ENCODE results near the gene DSC1.

Gene DSC1

DNA sequence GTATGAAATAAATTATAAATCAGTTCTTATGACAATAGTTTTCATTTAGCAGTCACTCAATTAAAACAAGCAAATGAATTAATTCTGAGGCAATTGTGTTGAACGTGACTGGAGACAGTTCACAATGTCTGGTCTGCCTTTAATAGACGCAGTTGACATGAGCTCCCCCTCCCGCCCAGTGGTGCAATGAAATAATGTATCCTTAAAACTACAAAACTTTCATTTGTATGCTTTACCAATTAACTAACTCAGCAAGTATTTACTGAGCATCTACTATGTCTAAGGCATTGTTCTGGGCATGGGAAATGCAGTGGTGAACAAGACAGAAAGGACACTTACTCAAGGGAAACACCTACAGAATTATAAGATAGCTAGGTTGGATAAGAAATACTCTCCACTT lies 56.9 kb downstream of the DSC1 start:
- peaks cover 4% of the 10 kb centered on the region for H3K4me1 ChIP-seq (ENCODE audit: control insufficient read depth, insufficient read depth, low read depth, low read length)
- H3K9me3 ChIP-seq (ENCODE audit: control insufficient read depth, low read length), result no peaks in the 10 kb centered on the region
- no peak overlapping the region for H3K27ac ChIP-seq (ENCODE audit: low read length, poor library complexity, severe bottlenecking)
- no peak for DNase-seq
- H4K8ac ChIP-seq (ENCODE audit: low read length), result no peak overlapping the region
- no peak overlapping the region for H3K14ac ChIP-seq (ENCODE audit: low read length in 2 of 2)
- no peak overlapping the region for H2AK5ac ChIP-seq (ENCODE audit: low read length, severe bottlenecking)
- no peak overlapping the region for H2BK120ac ChIP-seq (ENCODE audit: low read depth, low read length)
- no peak overlapping the region for H2BK12ac ChIP-seq (ENCODE audit: low read length in 2 of 2)
- H3K23ac ChIP-seq (ENCODE audit: low read length in 2 of 2), result no peak overlapping the region
- no peak overlapping the region for H3K18ac ChIP-seq (ENCODE audit: low read depth in 1 of 2, low read length in 2 of 2)
- no peak overlapping the region for H2BK15ac ChIP-seq (ENCODE audit: low read depth, poor library complexity, severe bottlenecking)
- no peak overlapping the region for H3K4me3 ChIP-seq (ENCODE audit: insufficient read depth in 1 of 2, low read depth in 1 of 2, low read length in 2 of 2)
- peaks cover 2% of the 10 kb centered on the region for H3K79me1 ChIP-seq (replicated peaks; ENCODE audit: low read length, poor library complexity, severe bottlenecking)
- WGBS, result 79% methylated on average over 1 of the region's 3 CpGs
- no peak overlapping the region for H2BK5ac ChIP-seq (ENCODE audit: low read depth, low read length, poor library complexity, severe bottlenecking)
- H3K36me3 ChIP-seq (ENCODE audit: control insufficient read depth in 1 of 2, insufficient read depth in 2 of 2, low read depth in 1 of 2, low read length in 2 of 2), result no peaks in the 10 kb centered on the region
- peaks cover 0 to 16% of the 10 kb centered on the region in 2 experiments for H3K27me3 ChIP-seq (ENCODE audit: control insufficient read depth in 1 of 2, insufficient read depth in 1 of 2, low read length in 2 of 2)
- no peak overlapping the region for H3K4me2 ChIP-seq (ENCODE audit: low read length, poor library complexity, severe bottlenecking)
- no peak overlapping the region for H2AFZ ChIP-seq (ENCODE audit: low read depth, low read length)
- H4K91ac ChIP-seq (ENCODE audit: low read length), result no peak overlapping the region
- H3K9ac ChIP-seq (ENCODE audit: low read length), result no peak overlapping the region
- H3K4ac ChIP-seq (ENCODE audit: low read depth in 1 of 2, low read length in 2 of 2), result no peak overlapping the region

DNA sequence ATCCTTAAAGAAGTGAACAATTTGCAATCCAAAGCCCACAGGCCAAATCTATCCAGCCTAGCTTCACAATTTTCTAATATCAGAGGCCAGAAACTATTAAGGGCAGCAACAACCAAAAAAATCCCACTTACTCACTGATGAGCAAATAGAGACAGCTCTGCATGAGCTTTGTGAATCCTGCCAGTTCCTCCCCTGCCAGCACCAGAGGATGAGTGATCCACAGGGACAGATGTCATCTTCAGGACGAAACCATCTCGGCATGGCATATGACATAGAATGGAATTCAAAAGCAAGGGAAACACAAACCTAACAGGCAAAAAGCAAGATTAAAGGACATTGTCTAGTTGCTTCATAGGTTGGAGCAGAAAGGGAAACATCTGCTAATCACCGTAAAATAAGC lies 58.2 kb downstream of the DSC1 start:
- no peak overlapping the region for H3K27ac ChIP-seq (ENCODE audit: low read length, poor library complexity, severe bottlenecking)
- no peak overlapping the region for H3K4me3 ChIP-seq (ENCODE audit: insufficient read depth in 1 of 2, low read depth in 1 of 2, low read length in 2 of 2)
- no peak overlapping the region for H4K91ac ChIP-seq (ENCODE audit: low read length)
- no peak overlapping the region for H3K23ac ChIP-seq (ENCODE audit: low read length in 2 of 2)
- no peak overlapping the region for H3K4ac ChIP-seq (ENCODE audit: low read depth in 1 of 2, low read length in 2 of 2)
- no peak overlapping the region for H2AFZ ChIP-seq (ENCODE audit: low read depth, low read length)
- no peak overlapping the region for H2BK15ac ChIP-seq (ENCODE audit: low read depth, poor library complexity, severe bottlenecking)
- no peak overlapping the region for H4K8ac ChIP-seq (ENCODE audit: low read length)
- H3K36me3 ChIP-seq (ENCODE audit: control insufficient read depth in 1 of 2, insufficient read depth in 2 of 2, low read depth in 1 of 2, low read length in 2 of 2), result no peaks in the 10 kb centered on the region
- no peak overlapping the region for H2BK5ac ChIP-seq (ENCODE audit: low read depth, low read length, poor library complexity, severe bottlenecking)
- H3K9ac ChIP-seq (ENCODE audit: low read length), result no peak overlapping the region
- H3K9me3 ChIP-seq (ENCODE audit: control insufficient read depth, low read length), result no peaks in the 10 kb centered on the region
- H3K79me1 ChIP-seq (replicated peaks; ENCODE audit: low read length, poor library complexity, severe bottlenecking), result peaks cover 5% of the 10 kb centered on the region
- peaks cover 0 to 29% of the 10 kb centered on the region in 2 experiments for H3K27me3 ChIP-seq (ENCODE audit: control insufficient read depth in 1 of 2, insufficient read depth in 1 of 2, low read length in 2 of 2)
- WGBS, result 87% methylated on average over 3 of the region's 3 CpGs
- H2AK5ac ChIP-seq (ENCODE audit: low read length, severe bottlenecking), result no peak overlapping the region
- peaks cover 7% of the 10 kb centered on the region for H3K4me1 ChIP-seq (ENCODE audit: control insufficient read depth, insufficient read depth, low read depth, low read length)
- DNase-seq, result no peak
- no peak overlapping the region for H3K14ac ChIP-seq (ENCODE audit: low read length in 2 of 2)
- no peak overlapping the region for H2BK120ac ChIP-seq (ENCODE audit: low read depth, low read length)
- H3K18ac ChIP-seq (ENCODE audit: low read depth in 1 of 2, low read length in 2 of 2), result no peak overlapping the region
- no peak overlapping the region for H2BK12ac ChIP-seq (ENCODE audit: low read length in 2 of 2)
- H3K4me2 ChIP-seq (ENCODE audit: low read length, poor library complexity, severe bottlenecking), result no peak overlapping the region

DNA sequence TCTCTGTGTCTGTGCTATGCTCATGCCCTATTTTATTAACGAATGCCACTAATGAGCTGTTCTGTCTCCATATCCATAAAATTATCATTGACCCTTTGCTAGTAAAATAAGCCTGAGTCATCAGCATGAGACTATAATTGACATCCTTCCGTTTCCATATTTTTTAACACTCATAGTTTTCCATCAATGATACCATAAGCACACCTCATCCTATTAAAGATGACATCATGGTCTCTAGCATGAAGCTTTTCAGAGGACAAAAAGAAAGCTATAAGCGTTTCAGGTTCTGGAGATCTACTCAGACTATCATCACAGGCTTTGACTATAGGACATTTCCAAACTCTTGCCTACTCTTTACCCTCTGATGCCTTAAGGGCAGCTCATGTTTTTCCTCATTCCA lies 59.2 kb downstream of the DSC1 start:
- H3K79me1 ChIP-seq (replicated peaks; ENCODE audit: low read length, poor library complexity, severe bottlenecking), result peaks cover 5% of the 10 kb centered on the region
- no peak overlapping the region for H3K23ac ChIP-seq (ENCODE audit: low read length in 2 of 2)
- H2BK5ac ChIP-seq (ENCODE audit: low read depth, low read length, poor library complexity, severe bottlenecking), result no peak overlapping the region
- 90% methylated on average over 3 of the region's 3 CpGs for WGBS
- no peak overlapping the region for H2BK120ac ChIP-seq (ENCODE audit: low read depth, low read length)
- H2BK12ac ChIP-seq (ENCODE audit: low read length in 2 of 2), result no peak overlapping the region
- H3K4me3 ChIP-seq (ENCODE audit: insufficient read depth in 1 of 2, low read depth in 1 of 2, low read length in 2 of 2), result no peak overlapping the region
- H3K4me2 ChIP-seq (ENCODE audit: low read length, poor library complexity, severe bottlenecking), result no peak overlapping the region
- H3K27me3 ChIP-seq (ENCODE audit: control insufficient read depth in 1 of 2, insufficient read depth in 1 of 2, low read length in 2 of 2), result peaks cover 0 to 29% of the 10 kb centered on the region in 2 experiments
- H3K18ac ChIP-seq (ENCODE audit: low read depth in 1 of 2, low read length in 2 of 2), result no peak overlapping the region
- peaks cover 7% of the 10 kb centered on the region for H3K4me1 ChIP-seq (ENCODE audit: control insufficient read depth, insufficient read depth, low read depth, low read length)
- no peak overlapping the region for H2AK5ac ChIP-seq (ENCODE audit: low read length, severe bottlenecking)
- H3K36me3 ChIP-seq (ENCODE audit: control insufficient read depth in 1 of 2, insufficient read depth in 2 of 2, low read depth in 1 of 2, low read length in 2 of 2), result no peaks in the 10 kb centered on the region
- no peak overlapping the region for H3K14ac ChIP-seq (ENCODE audit: low read length in 2 of 2)
- no peak overlapping the region for H3K9ac ChIP-seq (ENCODE audit: low read length)
- no peak overlapping the region for H2BK15ac ChIP-seq (ENCODE audit: low read depth, poor library complexity, severe bottlenecking)
- H2AFZ ChIP-seq (ENCODE audit: low read depth, low read length), result no peak overlapping the region
- no peaks in the 10 kb centered on the region for H3K9me3 ChIP-seq (ENCODE audit: control insufficient read depth, low read length)
- no peak for DNase-seq
- H4K91ac ChIP-seq (ENCODE audit: low read length), result no peak overlapping the region
- H3K4ac ChIP-seq (ENCODE audit: low read depth in 1 of 2, low read length in 2 of 2), result no peak overlapping the region
- no peak overlapping the region for H4K8ac ChIP-seq (ENCODE audit: low read length)
- no peak overlapping the region for H3K27ac ChIP-seq (ENCODE audit: low read length, poor library complexity, severe bottlenecking)

DNA sequence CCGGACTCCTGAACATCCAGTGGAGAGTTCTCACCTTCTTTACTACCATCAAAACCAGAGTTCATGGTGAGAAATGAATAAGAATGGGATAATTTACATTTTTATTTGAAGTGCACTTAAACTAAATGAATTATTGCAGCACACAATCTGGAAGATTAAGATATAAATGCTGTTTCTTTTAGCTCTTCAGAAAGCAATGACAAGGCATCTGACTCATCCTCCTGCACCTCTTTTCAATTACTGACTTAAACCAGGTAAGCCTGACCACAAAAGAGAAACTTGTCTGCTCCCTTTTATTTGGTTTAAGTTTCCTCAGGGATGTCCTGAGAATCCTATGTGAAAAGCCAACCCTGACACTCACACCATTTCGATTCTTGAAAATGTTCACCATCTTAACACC lies 59.7 kb downstream of the DSC1 start:
- Histone ChIP-seq H2BK15ac (ENCODE audit: low read depth, poor library complexity, severe bottlenecking) (no peak overlapping the region), H3K18ac (ENCODE audit: low read depth in 1 of 2, low read length in 2 of 2) (no peak overlapping the region), H3K9ac (ENCODE audit: low read length) (no peak overlapping the region), H3K4me1 (ENCODE audit: control insufficient read depth, insufficient read depth, low read depth, low read length) (peaks cover 7% of the 10 kb centered on the region), H3K9me3 (ENCODE audit: control insufficient read depth, low read length) (no peaks in the 10 kb centered on the region), H2AFZ (ENCODE audit: low read depth, low read length) (no peak overlapping the region), H3K14ac (ENCODE audit: low read length in 2 of 2) (no peak overlapping the region), H4K8ac (ENCODE audit: low read length) (no peak overlapping the region), H3K36me3 (ENCODE audit: control insufficient read depth in 1 of 2, insufficient read depth in 2 of 2, low read depth in 1 of 2, low read length in 2 of 2) (no peaks in the 10 kb centered on the region), H2AK5ac (ENCODE audit: low read length, severe bottlenecking) (no peak overlapping the region), H3K4ac (ENCODE audit: low read depth in 1 of 2, low read length in 2 of 2) (no peak overlapping the region), H2BK5ac (ENCODE audit: low read depth, low read length, poor library complexity, severe bottlenecking) (no peak overlapping the region), H3K27me3 (ENCODE audit: control insufficient read depth in 1 of 2, insufficient read depth in 1 of 2, low read length in 2 of 2) (peaks cover 0 to 29% of the 10 kb centered on the region in 2 experiments), H2BK120ac (ENCODE audit: low read depth, low read length) (no peak overlapping the region), H3K23ac (ENCODE audit: low read length in 2 of 2) (no peak overlapping the region), H2BK12ac (ENCODE audit: low read length in 2 of 2) (no peak overlapping the region), H3K79me1 (replicated peaks; ENCODE audit: low read length, poor library complexity, severe bottlenecking) (peaks cover 5% of the 10 kb centered on the region), H3K4me3 (ENCODE audit: insufficient read depth in 1 of 2, low read depth in 1 of 2, low read length in 2 of 2) (no peak overlapping the region), H3K27ac (ENCODE audit: low read length, poor library complexity, severe bottlenecking) (no peak overlapping the region), H4K91ac (ENCODE audit: low read length) (no peak overlapping the region), H3K4me2 (ENCODE audit: low read length, poor library complexity, severe bottlenecking) (no peak overlapping the region)
- peak; percentile 1 for DNase-seq
- whole genome bisulfite sequencing, result 100% methylated on average over 1 of the region's 2 CpGs

Measured in mesenchymal stem cell (in vitro differentiated cells and primary cell).